Omental fat pad (tissue), 4 donors: ENCODE data around the gene FNDC7. TPM values are rescaled to one million over a fixed set of nuclear protein-coding genes. Genes with fewer than 3 reads are reported as not detected.
"Not testable (repeated sequence)": the region's sequence is repeated elsewhere in the genome, so short reads cannot be mapped to it uniquely, and the experiment has no call there.

Experiments
- ATAC-seq: fragments of 150-250 bp; one replicate; pipeline ENCODE4 v1.9.1; 2016; ENCODE audit warnings: mild to moderate bottlenecking, moderate library complexity; ENCODE audit not compliant: low FRiP score
- DNase-seq: peaks from one replicate; pipeline ENCODE4 v3.0.0-alpha.2; 2019; ENCODE audit warnings: low spot score
- CTCF ChIP-seq, 3 donors: fragments of 450-650 bp; IDR thresholded peaks; one replicate each; pipeline ENCODE4 v1.5.1; 2016 to 2017; ENCODE audit warnings: antibody characterized with exemption in 3 of 3, mild to moderate bottlenecking in 3 of 3, moderate library complexity in 2 of 3
- total RNA-seq, 4 donors: library from RNA; depleted of rRNA; stranded (reverse); fragments of >200 nt; gene quantifications; one replicate each; pipeline ENCODE4 v1.1.0, GENCODE V29; 2016

The FNDC7 gene
- total RNA-seq, 4 donors from 2014 or later, result not detected

GRCh38 chr1:108669679-108670078 is 43.0 kb upstream of the FNDC7 start:
- ATAC-seq (no peak), DNase-seq (no peak)
- no peak for TF ChIP-seq CTCF (IDR thresholded peaks at IDR 0.05)

- ATAC-seq (no peak), DNase-seq (no peak)
- TF ChIP-seq CTCF (IDR thresholded peaks at IDR 0.05), result no peak
Observed at GRCh38 chr1:108670131-108670773, 42.5 kb upstream of the FNDC7 start.

- ATAC-seq (no peak), DNase-seq (no peak)
- TF ChIP-seq CTCF (IDR thresholded peaks at IDR 0.05), result no peak
Observed at GRCh38 chr1:108671143-108671542, 41.6 kb upstream of the FNDC7 start.

GRCh38 chr1:108678706-108679105 is 34.0 kb upstream of the FNDC7 start:
- TF ChIP-seq CTCF (IDR thresholded peaks at IDR 0.05), result no peak
- DNase-seq (no peak), ATAC-seq (no peak)

GRCh38 chr1:108679586-108680213 is 33.0 kb upstream of the FNDC7 start:
- TF ChIP-seq CTCF (IDR thresholded peaks at IDR 0.05), result no peak
- DNase-seq (no peak), ATAC-seq (no peak)

GRCh38 chr1:108681701-108682100 is 31.0 kb upstream of the FNDC7 start:
- not testable (repeated sequence) for DNase-seq, ATAC-seq

GRCh38 chr1:108685529-108685928 is 27.2 kb upstream of the FNDC7 start:
- ATAC-seq, result no peak
- DNase-seq, result no peak
- TF ChIP-seq CTCF (IDR thresholded peaks at IDR 0.05), result no peak
